H1 (cell line): ENCODE results near the gene TRDN.

Experiments used
- BRCA1 ChIP-seq: IDR thresholded peaks from 2 replicates; pipeline ENCODE4 v1.6.1; 2012; ENCODE audit warnings: low read depth, low read length, improper control_type of control experiment
- CEBPB ChIP-seq: IDR thresholded peaks from 2 replicates; pipeline ENCODE4 v1.6.1; 2012; ENCODE audit warnings: low read depth, low read length
- POLR2A ChIP-seq, 2 experiments: IDR thresholded peaks; 1 replicate in 1 of 2; 2 replicates in 1 of 2; pipeline ENCODE4 v1.6.1; 2011; ENCODE audit warnings: low read depth in 2 of 2, low read length in 2 of 2, mild to moderate bottlenecking in 2 of 2; ENCODE audit errors: control extremely low read depth in 1 of 2
- TAF7 ChIP-seq: optimal IDR thresholded peaks from 2 replicates; pipeline ENCODE3; 2011; ENCODE audit warnings: low read depth, mild to moderate bottlenecking, inconsistent platforms, low read length, moderate library complexity, borderline replicate concordance
- TEAD4 ChIP-seq: IDR thresholded peaks from 2 replicates; pipeline ENCODE4 v1.6.1; 2012; ENCODE audit warnings: low read depth, low read length, inconsistent platforms, mixed read lengths
- YY1 ChIP-seq: IDR thresholded peaks from 2 replicates; pipeline ENCODE4 v1.6.1; 2011; ENCODE audit warnings: low read depth, mild to moderate bottlenecking, low read length
- ZNF274 ChIP-seq: IDR thresholded peaks from 2 replicates; pipeline ENCODE4 v1.7.0; 2012; ENCODE audit warnings: low read length, borderline replicate concordance; ENCODE audit errors: extremely low read depth

DNA sequence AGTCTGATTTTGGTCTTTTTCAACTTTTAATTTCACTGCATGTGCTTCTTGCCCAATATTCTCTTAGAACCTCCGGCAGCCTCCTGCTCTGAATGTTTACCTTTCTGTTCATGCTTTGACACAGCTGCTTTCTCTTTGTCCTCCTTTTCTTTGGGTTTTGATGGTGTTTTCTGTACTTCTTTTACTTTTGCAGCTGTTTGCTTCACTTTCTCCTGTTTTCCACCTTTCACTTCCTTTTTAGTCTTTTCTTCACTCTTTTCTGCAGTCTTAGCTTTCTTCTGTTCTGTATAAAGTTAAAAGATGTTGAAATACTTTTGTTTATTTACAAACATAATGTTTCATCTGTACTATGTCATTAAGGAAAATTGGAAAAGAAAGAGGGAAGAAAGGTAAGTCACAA is 133.1 kb downstream of the TRDN start:
- TF ChIP-seq YY1 (no peak), BRCA1 (no peak), POLR2A (IDR thresholded peaks at IDR 0.05; ENCODE audit: control extremely low read depth in 1 of 2, low read depth in 2 of 2, low read length in 2 of 2) (no peak), ZNF274 (no peak), CEBPB (no peak), TAF7 (no peak), TEAD4 (no peak)
